ENCODE measurements around the gene KLHL25. TPM values are rescaled to one million over a fixed set of nuclear protein-coding genes. Genes with fewer than 3 reads are reported as not detected.

The KLHL25 gene
- total and polyA plus RNA-seq, 2 experiments from 2014 or later, result 10.9 to 18.0 TPM

GRCh38 chr15:85773249-85773648, 21.5 kb downstream of the KLHL25 start:
- no peak for DNase-seq (ENCODE audit: low read depth in 1 of 2, low spot score in 1 of 2)
- TF ChIP-seq CTCF (IDR thresholded peaks at IDR 0.05; ENCODE audit: low read depth, low read length), result no peak
- no peaks in the 10 kb centered on the region for H3K4me1 ChIP-seq (ENCODE audit: low read depth)

GRCh38 chr15:85772668-85773067, 22.1 kb downstream of the KLHL25 start:
- H3K4me3 ChIP-seq, result no peak overlapping the region
- no peak overlapping the region for H3K27ac ChIP-seq
- DNase-seq (ENCODE audit: low read depth in 1 of 2, low spot score in 1 of 2), result no peak
- no peaks in the 10 kb centered on the region for H3K27me3 ChIP-seq
- no peaks in the 10 kb centered on the region for H3K36me3 ChIP-seq
- H3K9me3 ChIP-seq (ENCODE audit: low read depth), result no peaks in the 10 kb centered on the region
- H3K4me1 ChIP-seq (ENCODE audit: low read depth), result no peaks in the 10 kb centered on the region
- TF ChIP-seq CTCF (IDR thresholded peaks at IDR 0.05; ENCODE audit: low read depth, low read length), result no peak

More at GRCh38 chr15:85773249-85773648, 21.5 kb downstream of the KLHL25 start:
- Histone ChIP-seq H3K36me3 (no peaks in the 10 kb centered on the region), H3K27me3 (no peaks in the 10 kb centered on the region), H3K4me3 (no peak overlapping the region), H3K27ac (no peak overlapping the region), H3K9me3 (ENCODE audit: low read depth) (no peaks in the 10 kb centered on the region)

GRCh38 chr15:85771781-85772445, 22.8 kb downstream of the KLHL25 start:
- no peaks in the 10 kb centered on the region for H3K4me1 ChIP-seq (ENCODE audit: low read depth)
- no peak overlapping the region for H3K27ac ChIP-seq
- DNase-seq (ENCODE audit: low read depth in 1 of 2, low spot score in 1 of 2), result peak in 1 of 2 donors; percentile 84
- no peaks in the 10 kb centered on the region for H3K27me3 ChIP-seq
- no peaks in the 10 kb centered on the region for H3K9me3 ChIP-seq (ENCODE audit: low read depth)
- H3K4me3 ChIP-seq, result no peak overlapping the region
- no peaks in the 10 kb centered on the region for H3K36me3 ChIP-seq
- no peak for TF ChIP-seq CTCF (IDR thresholded peaks at IDR 0.05; ENCODE audit: low read depth, low read length)

GRCh38 chr15:85771271-85771670, 23.5 kb downstream of the KLHL25 start:
- Histone ChIP-seq H3K27ac (no peak overlapping the region), H3K4me3 (no peak overlapping the region), H3K4me1 (ENCODE audit: low read depth) (no peaks in the 10 kb centered on the region), H3K36me3 (no peaks in the 10 kb centered on the region), H3K9me3 (ENCODE audit: low read depth) (no peaks in the 10 kb centered on the region), H3K27me3 (no peaks in the 10 kb centered on the region)
- no peak for TF ChIP-seq CTCF (IDR thresholded peaks at IDR 0.05; ENCODE audit: low read depth, low read length)
- no peak for DNase-seq (ENCODE audit: low read depth in 1 of 2, low spot score in 1 of 2)

GRCh38 chr15:85770096-85771041, 24.4 kb downstream of the KLHL25 start:
- H3K4me3 ChIP-seq, result no peak overlapping the region
- no peaks in the 10 kb centered on the region for H3K27me3 ChIP-seq
- no peak overlapping the region for H3K27ac ChIP-seq
- no peaks in the 10 kb centered on the region for H3K36me3 ChIP-seq
- no peaks in the 10 kb centered on the region for H3K4me1 ChIP-seq (ENCODE audit: low read depth)
- no peak for DNase-seq (ENCODE audit: low read depth in 1 of 2, low spot score in 1 of 2)
- H3K9me3 ChIP-seq (ENCODE audit: low read depth), result no peaks in the 10 kb centered on the region
- no peak for TF ChIP-seq CTCF (IDR thresholded peaks at IDR 0.05; ENCODE audit: low read depth, low read length)

Data from cardiac muscle cell (in vitro differentiated cells and primary cell).